Esophagus muscularis mucosa (tissue), 4 donors: Measurements from ENCODE around the gene SRRM2. TPM values are rescaled to one million over a fixed set of nuclear protein-coding genes. Genes with fewer than 3 reads are reported as not detected.

ENCODE experiments used
- DNase-seq: peaks from one replicate; pipeline ENCODE4 v3.0.0-alpha.2; 2017; ENCODE audit errors: extremely low spot score
- H3K27ac ChIP-seq, 4 donors: fragments of 200-600 bp; sonication (generic); replicated peaks in 1 of 4; 1 replicate in 3 of 4; 2 replicates in 1 of 4; pipeline ENCODE4 v1.5.1; 2016 to 2019; ENCODE audit warnings: mild to moderate bottlenecking in 1 of 4
- H3K27me3 ChIP-seq, 4 donors: fragments of 200-600 bp; sonication (generic); one replicate each; pipeline versions ENCODE4 v1.5.1 to v1.6.0; 2016 to 2019
- H3K36me3 ChIP-seq, 4 donors: fragments of 200-600 bp; sonication (generic); one replicate each; pipeline ENCODE4 v1.5.1; 2016 to 2019
- H3K4me1 ChIP-seq, 4 donors: fragments of 200-600 bp; sonication (generic); one replicate each; pipeline ENCODE4 v1.5.1; 2016 to 2019
- H3K4me3 ChIP-seq, 4 donors: fragments of 200-600 bp; sonication (generic); 1 replicate in 2 of 4; 2 replicates in 2 of 4; pipeline ENCODE4 v1.5.1; 2016 to 2019; ENCODE audit warnings: mild to moderate bottlenecking in 4 of 4, moderate library complexity in 1 of 4
- H3K9me3 ChIP-seq, 4 donors: fragments of 200-600 bp; sonication (generic); 1 replicate in 3 of 4; 2 replicates in 1 of 4; pipeline ENCODE4 v1.5.1; 2016 to 2019
- CTCF ChIP-seq, 3 experiments: fragments of 200-600 bp in 2 of 3; fragments of 450-650 bp in 1 of 3; sonication (generic) in 2 of 3; IDR thresholded peaks; one replicate each; pipeline ENCODE4 v1.5.1; 2017 to 2019; ENCODE audit warnings: antibody characterized with exemption in 3 of 3, mild to moderate bottlenecking in 2 of 3, moderate library complexity in 1 of 3
- EP300 ChIP-seq: sonication (generic); formaldehyde crosslinking; IDR thresholded peaks from one replicate; pipeline ENCODE4 v1.6.1; 2017; ENCODE audit warnings: antibody characterized with exemption
- POLR2A ChIP-seq: fragments of 450-650 bp; IDR thresholded peaks from one replicate; pipeline ENCODE4 v1.6.1; 2017; ENCODE audit warnings: antibody characterized with exemption, moderate library complexity, mild to moderate bottlenecking, low read depth
- POLR2AphosphoS5 ChIP-seq, 2 donors: sonication (generic); formaldehyde crosslinking; IDR thresholded peaks; one replicate each; pipeline ENCODE4 v1.6.1; 2017; ENCODE audit warnings: antibody characterized with exemption in 2 of 2
- WGBS: methylation state at CpG from one replicate; pipeline ENCODE4 v1.1.5; 2018; 5-methylcytosine and 5-hydroxymethylcytosine counted together
- intact Hi-C: fragments of 100-400 bp; cut with DNase I; formaldehyde crosslinking; loops from one replicate; pipeline ENCODE4 v1.15.1; 2023
- total RNA-seq, 4 donors: library from RNA; depleted of rRNA; stranded (reverse); fragments of >200 nt; gene quantifications; one replicate each; pipeline versions ENCODE4 v1.1.0 to v1.2.1, GENCODE V29; 2016

SRRM2 gene
- total RNA-seq, 4 donors from 2014 or later: 126 to 325 (median 234) TPM

GRCh38 chr16:2804728-2805127 lies 52.3 kb downstream of the SRRM2 start:
- peaks cover 0 to 33% (median 0%) of the 10 kb centered on the region in 4 donors for H3K27me3 ChIP-seq
- TF ChIP-seq POLR2A (no peak), POLR2AphosphoS5 (IDR thresholded peaks at IDR 0.05) (no peak), EP300 (no peak), CTCF (IDR thresholded peaks at IDR 0.05) (no peak)
- no peaks in the 10 kb centered on the region for H3K4me1 ChIP-seq
- DNase-seq: no peak
- WGBS: no CpG with 5 or more reads among the region's 4 CpGs
- peaks cover 0 to 22% (median 17%) of the 10 kb centered on the region in 4 donors for H3K9me3 ChIP-seq
- H3K27ac ChIP-seq: no peak overlapping the region
- H3K36me3 ChIP-seq: no peaks in the 10 kb centered on the region
- intact Hi-C loops: no loop called here
- H3K4me3 ChIP-seq: no peak overlapping the region

GRCh38 chr16:2806286-2806685 lies 53.8 kb downstream of the SRRM2 start:
- DNase-seq: no peak
- Histone ChIP-seq H3K27ac (no peak overlapping the region), H3K4me3 (no peak overlapping the region), H3K4me1 (no peaks in the 10 kb centered on the region), H3K9me3 (peaks cover 0 to 22% (median 17%) of the 10 kb centered on the region in 4 donors), H3K36me3 (no peaks in the 10 kb centered on the region), H3K27me3 (peaks cover 0 to 42% (median 0%) of the 10 kb centered on the region in 4 donors)
- intact Hi-C loops: no loop called here
- TF ChIP-seq POLR2AphosphoS5 (IDR thresholded peaks at IDR 0.05): no peak
- no peak for TF ChIP-seq EP300
- no peak for TF ChIP-seq CTCF (IDR thresholded peaks at IDR 0.05)
- TF ChIP-seq POLR2A: no peak
- WGBS: 81% methylated on average over 5 of the region's 5 CpGs

GRCh38 chr16:2808181-2808580 lies 55.7 kb downstream of the SRRM2 start:
- no peak overlapping the region for H3K27ac ChIP-seq
- peaks cover 0 to 18% (median 15%) of the 10 kb centered on the region in 4 donors for H3K9me3 ChIP-seq
- no peak for DNase-seq
- 91% methylated on average over 7 of the region's 7 CpGs for WGBS
- H3K4me1 ChIP-seq: no peaks in the 10 kb centered on the region
- TF ChIP-seq CTCF (IDR thresholded peaks at IDR 0.05) (no peak), POLR2AphosphoS5 (IDR thresholded peaks at IDR 0.05) (no peak), EP300 (no peak), POLR2A (no peak)
- intact Hi-C loops: no loop called here
- H3K27me3 ChIP-seq: peaks cover 0 to 58% (median 0%) of the 10 kb centered on the region in 4 donors
- H3K4me3 ChIP-seq: no peak overlapping the region
- no peaks in the 10 kb centered on the region for H3K36me3 ChIP-seq

- DNase-seq: no peak
- Histone ChIP-seq H3K4me1 (no peaks in the 10 kb centered on the region), H3K27me3 (peaks cover 0 to 69% (median 0%) of the 10 kb centered on the region in 4 donors), H3K9me3 (peaks cover 0 to 9% (median 6%) of the 10 kb centered on the region in 4 donors), H3K27ac (no peak overlapping the region), H3K4me3 (no peak overlapping the region), H3K36me3 (no peaks in the 10 kb centered on the region)
- intact Hi-C loops: no loop called here
- whole genome bisulfite sequencing: 81% methylated on average over 3 of the region's 3 CpGs
- TF ChIP-seq POLR2A: no peak
- no peak for TF ChIP-seq POLR2AphosphoS5 (IDR thresholded peaks at IDR 0.05)
- TF ChIP-seq EP300: no peak
- TF ChIP-seq CTCF (IDR thresholded peaks at IDR 0.05): no peak
Observed at GRCh38 chr16:2809149-2809760, 56.8 kb downstream of the SRRM2 start.

GRCh38 chr16:2810651-2811050 lies 58.2 kb downstream of the SRRM2 start:
- TF ChIP-seq POLR2AphosphoS5 (IDR thresholded peaks at IDR 0.05) (no peak), POLR2A (no peak), CTCF (IDR thresholded peaks at IDR 0.05) (no peak), EP300 (no peak)
- Histone ChIP-seq H3K36me3 (no peaks in the 10 kb centered on the region), H3K27me3 (peaks cover 0 to 80% (median 0%) of the 10 kb centered on the region in 4 donors), H3K4me1 (no peaks in the 10 kb centered on the region), H3K27ac (no peak overlapping the region), H3K9me3 (no peaks in the 10 kb centered on the region), H3K4me3 (no peak overlapping the region)
- intact Hi-C loops: no loop called here
- 73% methylated on average over 4 of the region's 6 CpGs for WGBS
- no peak for DNase-seq
